SK-N-SH treated with all-trans-retinoic acid at 6 μM for 48 hours (cell line): ENCODE measurements around the gene CBLB.

ENCODE experiments used
- ATAC-seq: fragments of 200-7000 bp; cut with Tn5 transposase; 3 replicates; pipeline ENCODE4 v1.9.1; 2020; ENCODE audit warnings: mild to moderate bottlenecking, moderate library complexity
- ARNTL ChIP-seq: fragments of 450-650 bp; formaldehyde crosslinking; IDR thresholded peaks from 2 replicates; pipeline ENCODE4 v1.5.0; 2020; ENCODE audit warnings: low read depth, mild to moderate bottlenecking, moderate library complexity, borderline replicate concordance
- CSDC2 ChIP-seq: fragments of 250-450 bp; sonication (Bioruptor Pico); IDR thresholded peaks from 2 replicates; pipeline ENCODE4 v1.5.0; 2020; ENCODE audit warnings: mild to moderate bottlenecking, moderate library complexity
- CSRNP3 ChIP-seq: fragments of 250-450 bp; sonication (Bioruptor Pico); IDR thresholded peaks from 2 replicates; pipeline ENCODE4 v1.5.1; 2021; ENCODE audit warnings: mild to moderate bottlenecking, moderate library complexity
- ESRRG ChIP-seq: fragments of 250-450 bp; sonication (Bioruptor Pico); IDR thresholded peaks from 2 replicates; pipeline ENCODE4 v1.6.1; 2021; ENCODE audit warnings: mild to moderate bottlenecking
- ISL1 ChIP-seq: fragments of 250-450 bp; sonication (Bioruptor Pico); IDR thresholded peaks from 2 replicates; pipeline ENCODE4 v2.1.2; 2022; ENCODE audit warnings: mild to moderate bottlenecking, moderate library complexity
- OSR1 ChIP-seq: fragments of 250-450 bp; sonication (Bioruptor Pico); IDR thresholded peaks from 2 replicates; pipeline ENCODE4 v1.8.0; 2022; ENCODE audit warnings: moderate library complexity, mild to moderate bottlenecking, inconsistent platforms
- PATZ1 ChIP-seq: fragments of 250-450 bp; sonication (Bioruptor Pico); IDR thresholded peaks from 2 replicates; pipeline ENCODE4 v1.8.0; 2020; ENCODE audit warnings: mild to moderate bottlenecking, moderate library complexity, borderline replicate concordance
- POU6F1 ChIP-seq: fragments of 250-450 bp; sonication (Bioruptor Pico); IDR thresholded peaks from 2 replicates; pipeline ENCODE4 v1.8.0; 2021; ENCODE audit warnings: low read depth, mild to moderate bottlenecking, moderate library complexity, borderline replicate concordance
- PPARA ChIP-seq: fragments of 250-450 bp; sonication (Bioruptor Pico); IDR thresholded peaks from 2 replicates; pipeline ENCODE4 v1.5.0; 2020; ENCODE audit warnings: mild to moderate bottlenecking, borderline replicate concordance
- RARB ChIP-seq: fragments of 250-450 bp; sonication (Bioruptor Pico); IDR thresholded peaks from 2 replicates; pipeline ENCODE4 v1.8.0; 2021; ENCODE audit warnings: mild to moderate bottlenecking, moderate library complexity
- SNAI2 ChIP-seq: fragments of 250-450 bp; sonication (Bioruptor Pico); IDR thresholded peaks from 2 replicates; pipeline ENCODE4 v1.5.0; 2020; ENCODE audit warnings: mild to moderate bottlenecking, moderate library complexity
- TCF4 ChIP-seq: fragments of 250-450 bp; sonication (Bioruptor Pico); IDR thresholded peaks from 2 replicates; pipeline ENCODE4 v1.8.0; 2021; ENCODE audit warnings: mild to moderate bottlenecking, moderate library complexity, borderline replicate concordance
- TSHZ2 ChIP-seq: fragments of 250-450 bp; sonication (Bioruptor Pico); IDR thresholded peaks from 2 replicates; pipeline ENCODE4 v1.5.0; 2020; ENCODE audit warnings: mild to moderate bottlenecking, moderate library complexity
- ZC3H10 ChIP-seq: fragments of 250-450 bp; sonication (Bioruptor Pico); IDR thresholded peaks from 2 replicates; pipeline ENCODE4 v1.5.1; 2021; ENCODE audit warnings: mild to moderate bottlenecking, moderate library complexity
- ZFP30 ChIP-seq: fragments of 450-650 bp; formaldehyde crosslinking; IDR thresholded peaks from 2 replicates; pipeline ENCODE4 v1.5.0; 2022; ENCODE audit warnings: mild to moderate bottlenecking, moderate library complexity
- ZNF565 ChIP-seq: fragments of 450-650 bp; formaldehyde crosslinking; conservative IDR thresholded peaks from 2 replicates; pipeline ENCODE4 v1.5.0; 2020; ENCODE audit warnings: low read depth, mild to moderate bottlenecking, moderate library complexity
- ZNF70 ChIP-seq: fragments of 450-650 bp; formaldehyde crosslinking; IDR thresholded peaks from 2 replicates; pipeline ENCODE4 v1.5.0; 2020; ENCODE audit warnings: mild to moderate bottlenecking, moderate library complexity
- ZNF8 ChIP-seq: fragments of 450-650 bp; formaldehyde crosslinking; IDR thresholded peaks from 2 replicates; pipeline ENCODE4 v1.5.0; 2020; ENCODE audit warnings: mild to moderate bottlenecking, moderate library complexity

The CBLB gene

GRCh38 chr3:105771392-105771791, 97.4 kb downstream of the CBLB start:
- ATAC-seq: no peak
- no peak for TF ChIP-seq ZC3H10 (CRISPR knock-in tag)
- TF ChIP-seq ZNF8: no peak

- no peak for ATAC-seq
- TF ChIP-seq TSHZ2 (CRISPR knock-in tag): no peak
- TF ChIP-seq, all 23 proteins: peak for 0
Observed at GRCh38 chr3:105770410-105770809, 98.4 kb downstream of the CBLB start.

GRCh38 chr3:105767776-105768175, 101.0 kb downstream of the CBLB start:
- no peak for ATAC-seq
- TF ChIP-seq ZNF565 (CRISPR knock-in tag): no peak
- TF ChIP-seq RARB (CRISPR knock-in tag): no peak
- TF ChIP-seq ARNTL (CRISPR knock-in tag): no peak
- TF ChIP-seq CSDC2: no peak
- no peak for TF ChIP-seq ZFP30 (CRISPR knock-in tag)
- TF ChIP-seq PATZ1 (CRISPR knock-in tag): no peak
- no peak for TF ChIP-seq ZC3H10 (CRISPR knock-in tag)
- TF ChIP-seq ESRRG (CRISPR knock-in tag): no peak
- TF ChIP-seq SNAI2 (CRISPR knock-in tag): no peak
- TF ChIP-seq ZNF70 (CRISPR knock-in tag): no peak
- TF ChIP-seq OSR1 (CRISPR knock-in tag): no peak
- TF ChIP-seq ZNF8: no peak
- TF ChIP-seq TSHZ2 (CRISPR knock-in tag): no peak
- no peak for TF ChIP-seq TCF4 (CRISPR knock-in tag)
- TF ChIP-seq CSRNP3: no peak
- TF ChIP-seq PPARA: no peak
- no peak for TF ChIP-seq ISL1 (CRISPR knock-in tag)

- ATAC-seq: no peak
Observed at GRCh38 chr3:105767216-105767615, 101.6 kb downstream of the CBLB start.

More at GRCh38 chr3:105767216-105767615, 101.6 kb downstream of the CBLB start:
- no peak for TF ChIP-seq PPARA
- no peak for TF ChIP-seq POU6F1 (CRISPR knock-in tag)
